Parathyroid adenoma (tissue), 2 donors: ENCODE measurements around the gene SHISA2.

ENCODE experiments used
- H2AFZ ChIP-seq: fragments of 300-600 bp; sonication (generic); one replicate; pipeline ENCODE4 v1.7.0; 2017; ENCODE audit warnings: antibody characterized with exemption, mild to moderate bottlenecking
- H3K27ac ChIP-seq: fragments of 300-600 bp; sonication (generic); one replicate; pipeline ENCODE4 v1.7.0; 2017
- H3K27me3 ChIP-seq: fragments of 300-600 bp; sonication (generic); one replicate; pipeline ENCODE4 v1.7.0; 2017; ENCODE audit warnings: low read length; ENCODE audit not compliant: control insufficient read depth, insufficient read depth
- H3K36me3 ChIP-seq: fragments of 300-600 bp; sonication (generic); one replicate; pipeline ENCODE4 v1.7.0; 2017; ENCODE audit warnings: low read length; ENCODE audit not compliant: control insufficient read depth, insufficient read depth
- H3K4me1 ChIP-seq: fragments of 300-600 bp; sonication (generic); one replicate; pipeline ENCODE4 v1.7.0; 2017; ENCODE audit warnings: control low read depth
- H3K4me2 ChIP-seq: fragments of 300-600 bp; sonication (generic); one replicate; pipeline ENCODE4 v1.7.0; 2017; ENCODE audit warnings: low read length
- H3K4me3 ChIP-seq: fragments of 300-600 bp; sonication (generic); one replicate; pipeline ENCODE4 v1.7.0; 2017; ENCODE audit warnings: low read depth, low read length
- H3K79me2 ChIP-seq: fragments of 300-600 bp; sonication (generic); one replicate; pipeline ENCODE4 v1.7.0; 2017; ENCODE audit warnings: control low read depth
- H3K9ac ChIP-seq: fragments of 300-600 bp; sonication (generic); one replicate; pipeline ENCODE4 v1.7.0; 2017; ENCODE audit warnings: mild to moderate bottlenecking
- H3K9me3 ChIP-seq: fragments of 300-600 bp; sonication (generic); one replicate; pipeline ENCODE4 v1.7.0; 2017; ENCODE audit warnings: low read length; ENCODE audit not compliant: control insufficient read depth
- CTCF ChIP-seq: fragments of 300-600 bp; sonication (generic); IDR thresholded peaks from one replicate; pipeline ENCODE4 v1.7.0; 2017; ENCODE audit warnings: antibody characterized with exemption, mild to moderate bottlenecking
- donor health status: primary hyperparathyroidism.

The SHISA2 gene

DNA sequence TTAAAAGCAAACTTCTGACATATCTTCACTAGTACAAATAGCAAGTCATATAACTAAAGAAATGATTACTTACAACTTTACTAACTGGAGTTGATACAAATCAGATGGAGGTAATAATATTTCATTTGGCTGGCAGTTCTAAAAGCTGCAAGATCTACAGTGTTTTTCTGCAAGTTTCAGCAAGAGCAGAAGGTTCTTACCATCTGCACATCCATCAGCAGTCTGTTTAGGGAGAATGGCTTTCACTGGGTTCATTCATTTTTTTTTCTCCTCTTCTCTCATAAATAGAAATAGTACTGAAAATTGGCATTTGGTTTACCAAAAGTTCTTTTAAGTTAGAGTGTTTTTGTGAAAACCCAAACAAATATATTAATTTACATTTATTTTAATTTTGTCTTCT is 3.1 kb upstream of the SHISA2 start:
- H3K79me2 ChIP-seq, result no peaks in the 10 kb centered on the region
- H3K27me3 ChIP-seq, result no peaks in the 10 kb centered on the region
- TF ChIP-seq CTCF, result no peak
- no peak overlapping the region for H3K4me2 ChIP-seq
- H3K36me3 ChIP-seq, result no peaks in the 10 kb centered on the region
- no peak overlapping the region for H3K27ac ChIP-seq
- H3K4me3 ChIP-seq, result no peak overlapping the region
- H2AFZ ChIP-seq, result no peak overlapping the region
- no peaks in the 10 kb centered on the region for H3K4me1 ChIP-seq
- no peaks in the 10 kb centered on the region for H3K9me3 ChIP-seq
- no peak overlapping the region for H3K9ac ChIP-seq

GRCh38 chr13:26053418-26053980 is 1.7 kb upstream of the SHISA2 start:
- no peak overlapping the region for H3K4me3 ChIP-seq
- no peaks in the 10 kb centered on the region for H3K4me1 ChIP-seq
- H3K27me3 ChIP-seq, result no peaks in the 10 kb centered on the region
- no peak overlapping the region for H3K9ac ChIP-seq
- no peaks in the 10 kb centered on the region for H3K79me2 ChIP-seq
- H3K9me3 ChIP-seq, result no peaks in the 10 kb centered on the region
- no peak for TF ChIP-seq CTCF
- no peak overlapping the region for H3K27ac ChIP-seq
- H2AFZ ChIP-seq, result no peak overlapping the region
- no peaks in the 10 kb centered on the region for H3K36me3 ChIP-seq
- H3K4me2 ChIP-seq, result no peak overlapping the region

GRCh38 chr13:26052337-26052736 is 521 bp upstream of the SHISA2 start:
- Histone ChIP-seq H3K27me3 (no peaks in the 10 kb centered on the region), H3K4me1 (no peaks in the 10 kb centered on the region), H3K9ac (no peak overlapping the region), H2AFZ (no peak overlapping the region), H3K36me3 (no peaks in the 10 kb centered on the region), H3K4me2 (peak overlapping the region; percentile 76), H3K4me3 (peak overlapping the region; percentile 48), H3K27ac (no peak overlapping the region), H3K79me2 (no peaks in the 10 kb centered on the region), H3K9me3 (no peaks in the 10 kb centered on the region)
- no peak for TF ChIP-seq CTCF

DNA sequence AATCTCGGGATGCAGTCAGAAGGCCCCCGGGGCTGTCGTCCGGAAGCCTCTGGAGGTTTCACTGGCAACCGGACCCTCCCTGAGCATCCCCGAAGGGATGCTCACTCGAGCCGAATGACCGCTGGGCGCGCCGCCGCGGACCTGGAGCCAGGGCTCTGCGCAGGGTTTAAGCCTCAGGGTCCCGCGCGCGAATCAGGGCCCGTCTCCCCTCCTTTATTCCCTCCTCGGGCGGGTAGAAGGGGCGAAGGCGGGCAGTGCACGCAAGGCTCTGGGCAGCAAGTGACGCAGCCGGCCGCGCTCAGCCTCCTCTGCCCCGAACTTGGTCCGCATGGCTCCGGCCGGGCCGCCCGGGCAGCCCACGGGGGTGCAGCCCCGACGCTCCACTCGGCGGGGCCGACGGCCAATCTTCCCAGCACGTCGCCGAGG is 572 bp downstream of the SHISA2 start:
- Histone ChIP-seq H3K36me3 (no peaks in the 10 kb centered on the region), H3K27ac (no peak overlapping the region), H3K4me3 (peak overlapping the region; percentile 48), H3K4me2 (peak overlapping the region; percentile 76), H3K9me3 (no peaks in the 10 kb centered on the region), H3K79me2 (no peaks in the 10 kb centered on the region), H3K9ac (no peak overlapping the region), H3K27me3 (no peaks in the 10 kb centered on the region), H3K4me1 (no peaks in the 10 kb centered on the region), H2AFZ (peak overlapping the region; percentile 53)
- no peak for TF ChIP-seq CTCF

DNA sequence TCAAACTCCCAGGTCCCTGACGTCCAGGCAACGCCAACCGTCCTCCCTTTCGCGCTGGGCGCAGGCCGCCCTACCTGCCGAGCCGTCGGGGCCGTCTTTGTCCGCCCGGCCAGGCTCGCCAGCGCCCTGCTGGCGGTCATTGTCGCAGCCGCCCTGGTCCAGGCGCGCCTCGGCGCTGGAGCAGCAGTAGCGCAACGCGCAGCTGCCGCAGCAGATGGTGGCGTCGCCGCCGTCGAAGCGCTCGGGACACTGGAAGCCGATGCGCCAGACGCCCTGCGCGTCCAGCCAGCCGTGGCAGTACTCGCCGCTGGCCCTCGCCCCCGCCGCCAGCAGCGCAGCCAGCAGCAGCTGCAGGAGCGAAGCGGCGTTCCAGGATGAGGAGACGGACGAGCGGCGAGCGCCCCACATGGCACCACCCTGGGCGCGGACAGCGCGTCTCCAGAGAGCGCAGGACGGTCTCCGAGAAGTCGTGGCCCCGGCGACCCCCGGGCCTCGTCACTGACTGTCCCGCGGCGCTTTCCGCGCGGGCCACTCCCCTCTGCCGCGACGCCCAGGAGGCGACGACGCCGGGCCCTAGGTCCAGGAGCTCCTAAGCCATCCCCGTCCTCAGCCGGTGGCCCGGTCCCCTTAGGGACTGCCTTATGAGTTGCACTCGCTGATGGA is 1.1 kb downstream of the SHISA2 start:
- Histone ChIP-seq H3K36me3 (no peaks in the 10 kb centered on the region), H3K27me3 (no peaks in the 10 kb centered on the region), H3K9me3 (no peaks in the 10 kb centered on the region), H3K79me2 (no peaks in the 10 kb centered on the region), H3K4me3 (no peak overlapping the region), H2AFZ (peak overlapping the region; percentile 53), H3K27ac (no peak overlapping the region), H3K4me2 (peak overlapping the region; percentile 76), H3K4me1 (no peaks in the 10 kb centered on the region), H3K9ac (no peak overlapping the region)
- no peak for TF ChIP-seq CTCF
